OCI-LY3 (cell line): Measurements from ENCODE around the gene TFR2.

ENCODE experiments used
- H2AFZ ChIP-seq: fragments of 200-600, 300-600 bp; shearing (Covaris generic); 2 replicates; pipeline ENCODE4 v1.6.0; 2014; ENCODE audit warnings: antibody characterized with exemption, low read depth, low read length
- H3K27ac ChIP-seq: fragments of 200-600, 300-600 bp; sonication (generic); 2 replicates; pipeline ENCODE4 v1.5.1; 2014; ENCODE audit warnings: mild to moderate bottlenecking, low read length, moderate library complexity, mixed read lengths
- H3K27me3 ChIP-seq: fragments of 200-600, 300-600 bp; sonication (generic); 2 replicates; pipeline ENCODE4 v1.6.1; 2014; ENCODE audit warnings: low read depth, low read length, mixed read lengths
- H3K36me3 ChIP-seq: fragments of 200-600, 300-600 bp; sonication (generic); replicated peaks from 2 replicates; pipeline ENCODE3; 2014; ENCODE audit warnings: low read depth, low read length, mixed read lengths
- H3K4me1 ChIP-seq: fragments of 300-600, 200-600 bp; sonication (generic); 2 replicates; pipeline ENCODE4 v1.6.1; 2014; ENCODE audit warnings: low read length, mixed read lengths
- H3K4me2 ChIP-seq: fragments of 200-600, 300-600 bp; sonication (generic); 2 replicates; pipeline ENCODE4 v1.6.1; 2014; ENCODE audit warnings: low read length, mixed read lengths
- H3K4me3 ChIP-seq: fragments of 300-600, 200-600 bp; sonication (generic); 2 replicates; pipeline ENCODE4 v1.5.1; 2014; ENCODE audit warnings: antibody characterized with exemption, mild to moderate bottlenecking, low read length, moderate library complexity
- H3K79me2 ChIP-seq: fragments of 300-600, 200-600 bp; shearing (Covaris generic); 2 replicates; pipeline ENCODE4 v1.6.1; 2014; ENCODE audit warnings: mild to moderate bottlenecking, low read length, mixed read lengths
- H3K9ac ChIP-seq: fragments of 300-600, 200-600 bp; shearing (Covaris generic); 2 replicates; pipeline ENCODE4 v1.6.0; 2014; ENCODE audit warnings: mild to moderate bottlenecking, low read length, moderate library complexity
- H3K9me3 ChIP-seq: fragments of 200-600, 300-600 bp; shearing (Covaris generic); 2 replicates; pipeline ENCODE4 v1.6.1; 2014; ENCODE audit warnings: low read length, mixed read lengths; ENCODE audit not compliant: insufficient read depth
- H4K20me1 ChIP-seq: fragments of 200-600, 300-600 bp; sonication (generic); 2 replicates; pipeline ENCODE4 v1.6.1; 2016; ENCODE audit warnings: low read length, mixed read lengths; ENCODE audit not compliant: insufficient read depth
- EZH2phosphoT487 ChIP-seq: fragments of 200-600 bp; shearing (Covaris generic); IDR thresholded peaks from 2 replicates; pipeline ENCODE4 v1.6.1; 2018; ENCODE audit warnings: antibody characterized with exemption, mixed run types, low read depth
- TF ChIP-seq, protein P1 (sequence below): fragments of 200-600, 300-600 bp; sonication (generic); IDR thresholded peaks from 2 replicates; pipeline ENCODE4 v1.5.1; 2014; ENCODE audit warnings: antibody characterized with exemption, low read length, low read depth

Gene TFR2

DNA sequence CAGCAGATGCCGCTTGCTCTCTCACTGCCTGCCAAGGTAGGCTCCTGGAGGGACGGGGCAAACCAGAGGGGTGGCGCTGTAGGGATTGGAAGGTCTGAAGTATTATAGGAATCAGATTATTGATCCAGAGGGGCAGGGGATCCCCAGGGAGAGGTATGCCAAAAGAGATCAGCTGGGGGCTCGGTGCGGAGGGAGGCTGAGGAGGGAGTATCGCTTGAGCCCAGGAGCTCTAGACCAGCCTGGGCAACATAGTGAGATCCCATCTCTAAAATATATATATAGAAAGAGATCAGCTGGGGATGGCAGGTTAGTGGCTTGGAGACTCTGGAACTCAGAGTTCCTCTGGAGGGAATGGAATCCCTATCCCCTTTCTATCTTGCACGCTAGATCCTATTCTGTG is 46.2 kb downstream of the TFR2 start:
- H3K9me3 ChIP-seq, result no peaks in the 10 kb centered on the region
- H3K4me3 ChIP-seq, result no peak overlapping the region
- no peak overlapping the region for H2AFZ ChIP-seq
- no peak overlapping the region for H3K4me2 ChIP-seq
- H3K4me1 ChIP-seq, result no peaks in the 10 kb centered on the region
- H3K27ac ChIP-seq, result no peak overlapping the region
- H3K27me3 ChIP-seq, result no peaks in the 10 kb centered on the region
- H4K20me1 ChIP-seq, result no peaks in the 10 kb centered on the region
- no peaks in the 10 kb centered on the region for H3K36me3 ChIP-seq
- TF ChIP-seq, protein P1, sequence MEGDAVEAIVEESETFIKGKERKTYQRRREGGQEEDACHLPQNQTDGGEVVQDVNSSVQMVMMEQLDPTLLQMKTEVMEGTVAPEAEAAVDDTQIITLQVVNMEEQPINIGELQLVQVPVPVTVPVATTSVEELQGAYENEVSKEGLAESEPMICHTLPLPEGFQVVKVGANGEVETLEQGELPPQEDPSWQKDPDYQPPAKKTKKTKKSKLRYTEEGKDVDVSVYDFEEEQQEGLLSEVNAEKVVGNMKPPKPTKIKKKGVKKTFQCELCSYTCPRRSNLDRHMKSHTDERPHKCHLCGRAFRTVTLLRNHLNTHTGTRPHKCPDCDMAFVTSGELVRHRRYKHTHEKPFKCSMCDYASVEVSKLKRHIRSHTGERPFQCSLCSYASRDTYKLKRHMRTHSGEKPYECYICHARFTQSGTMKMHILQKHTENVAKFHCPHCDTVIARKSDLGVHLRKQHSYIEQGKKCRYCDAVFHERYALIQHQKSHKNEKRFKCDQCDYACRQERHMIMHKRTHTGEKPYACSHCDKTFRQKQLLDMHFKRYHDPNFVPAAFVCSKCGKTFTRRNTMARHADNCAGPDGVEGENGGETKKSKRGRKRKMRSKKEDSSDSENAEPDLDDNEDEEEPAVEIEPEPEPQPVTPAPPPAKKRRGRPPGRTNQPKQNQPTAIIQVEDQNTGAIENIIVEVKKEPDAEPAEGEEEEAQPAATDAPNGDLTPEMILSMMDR, result no peak
- TF ChIP-seq EZH2phosphoT487, result no peak
- H3K9ac ChIP-seq, result no peak overlapping the region
- H3K79me2 ChIP-seq, result no peaks in the 10 kb centered on the region

DNA sequence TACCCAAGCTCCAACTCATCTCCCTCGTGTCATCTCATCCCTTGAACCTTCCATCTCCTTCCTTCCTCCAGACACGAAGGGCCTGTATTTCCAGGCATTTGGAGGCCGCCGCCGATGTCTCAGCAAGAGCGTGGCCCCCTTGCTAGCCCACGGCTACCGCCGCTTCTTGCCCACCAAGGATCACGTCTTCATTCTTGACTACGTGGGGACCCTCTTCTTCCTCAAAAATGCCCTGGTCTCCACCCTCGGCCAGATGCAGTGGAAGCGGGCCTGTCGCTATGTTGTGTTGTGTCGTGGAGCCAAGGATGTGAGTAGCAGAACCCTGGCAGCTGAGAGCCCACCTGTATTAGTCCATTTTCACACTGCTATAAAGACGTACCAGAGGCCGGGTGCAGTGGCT is 49.8 kb downstream of the TFR2 start:
- Histone ChIP-seq H3K27ac (no peak overlapping the region), H3K36me3 (no peaks in the 10 kb centered on the region), H3K9ac (no peak overlapping the region), H3K27me3 (0 out of 2 replicates have a peak, but pooled peaks cover 6% of the 10 kb centered on the region), H3K4me3 (no peak overlapping the region), H3K4me2 (no peak overlapping the region), H2AFZ (no peak overlapping the region), H3K4me1 (0 out of 2 replicates have a peak, but pooled peaks cover 3% of the 10 kb centered on the region), H3K9me3 (no peaks in the 10 kb centered on the region), H3K79me2 (no peaks in the 10 kb centered on the region), H4K20me1 (no peaks in the 10 kb centered on the region)
- TF ChIP-seq, protein P1, result no peak
- TF ChIP-seq EZH2phosphoT487, result no peak

GRCh38 chr7:100590077-100590737 is 51.1 kb downstream of the TFR2 start:
- 0 out of 2 replicates have a peak, but pooled peaks cover 6% of the 10 kb centered on the region for H3K27me3 ChIP-seq
- peaks cover 3% of the 10 kb centered on the region; the same call in 1 of the 2 replicates for H3K4me1 ChIP-seq
- no peaks in the 10 kb centered on the region for H3K36me3 ChIP-seq
- no peaks in the 10 kb centered on the region for H4K20me1 ChIP-seq
- H3K79me2 ChIP-seq, result peaks cover 4% of the 10 kb centered on the region
- no peak overlapping the region for H3K27ac ChIP-seq
- no peak overlapping the region for H3K4me2 ChIP-seq
- H3K4me3 ChIP-seq, result no peak overlapping the region
- H3K9ac ChIP-seq, result no peak overlapping the region
- H2AFZ ChIP-seq, result no peak overlapping the region
- H3K9me3 ChIP-seq, result no peaks in the 10 kb centered on the region
- TF ChIP-seq, protein P1, result no peak
- TF ChIP-seq EZH2phosphoT487, result no peak

- Histone ChIP-seq H4K20me1 (no peaks in the 10 kb centered on the region), H3K9ac (no peak overlapping the region), H2AFZ (no peak overlapping the region), H3K4me2 (no peak overlapping the region), H3K79me2 (peaks cover 8% of the 10 kb centered on the region), H3K36me3 (no peaks in the 10 kb centered on the region), H3K4me1 (peaks cover 10% of the 10 kb centered on the region), H3K9me3 (no peaks in the 10 kb centered on the region), H3K27me3 (0 out of 2 replicates have a peak, but pooled peaks cover 6% of the 10 kb centered on the region), H3K27ac (no peak overlapping the region), H3K4me3 (no peak overlapping the region)
- no peak for TF ChIP-seq EZH2phosphoT487
- TF ChIP-seq, protein P1, result no peak
Observed at GRCh38 chr7:100589341-100589947, 51.9 kb downstream of the TFR2 start.
